Measurements from ENCODE around the gene SNAI1.

Gene SNAI1

GRCh38 chr20:49981218-49982071, 1.3 kb upstream of the SNAI1 start:
- Histone ChIP-seq H3K9ac (ENCODE audit: low read depth, low read length) (no peak overlapping the region), H3K36me3 (ENCODE audit: control insufficient read depth, insufficient read depth, low read length) (peaks cover 5% of the 10 kb centered on the region; the same call in 1 of the 2 replicates), H3K27ac (ENCODE audit: low read depth, low read length) (no peak overlapping the region), H3K4me1 (ENCODE audit: control insufficient read depth, insufficient read depth, low read length) (peaks cover 38% of the 10 kb centered on the region), H3K27me3 (ENCODE audit: control insufficient read depth, insufficient read depth, low read length) (peaks cover 16% of the 10 kb centered on the region), H3K4me3 (ENCODE audit: low read depth, low read length) (peak overlapping the region; percentile 48), H3K9me3 (ENCODE audit: control insufficient read depth, insufficient read depth, low read length) (no peaks in the 10 kb centered on the region)

GRCh38 chr20:49982072-49982345, 771 bp upstream of the SNAI1 start:
- peaks cover 5% of the 10 kb centered on the region; the same call in 1 of the 2 replicates for H3K36me3 ChIP-seq (ENCODE audit: control insufficient read depth, insufficient read depth, low read length)
- H3K4me1 ChIP-seq (ENCODE audit: control insufficient read depth, insufficient read depth, low read length): peaks cover 44% of the 10 kb centered on the region
- H3K27ac ChIP-seq (ENCODE audit: low read depth, low read length): no peak overlapping the region
- no peaks in the 10 kb centered on the region for H3K9me3 ChIP-seq (ENCODE audit: control insufficient read depth, insufficient read depth, low read length)
- H3K9ac ChIP-seq (ENCODE audit: low read depth, low read length): no peak overlapping the region
- H3K27me3 ChIP-seq (ENCODE audit: control insufficient read depth, insufficient read depth, low read length): peaks cover 16% of the 10 kb centered on the region
- H3K4me3 ChIP-seq (ENCODE audit: low read depth, low read length): peak overlapping the region; percentile 48

- Histone ChIP-seq H3K4me3 (ENCODE audit: low read depth, low read length) (peak overlapping the region; percentile 66), H3K36me3 (ENCODE audit: control insufficient read depth, insufficient read depth, low read length) (peaks cover 15% of the 10 kb centered on the region), H3K27ac (ENCODE audit: low read depth, low read length) (no peak overlapping the region), H3K4me1 (ENCODE audit: control insufficient read depth, insufficient read depth, low read length) (peaks cover 49% of the 10 kb centered on the region), H3K9me3 (ENCODE audit: control insufficient read depth, insufficient read depth, low read length) (no peaks in the 10 kb centered on the region), H3K9ac (ENCODE audit: low read depth, low read length) (peak overlapping the region; percentile 33; the same call in 1 of the 2 replicates), H3K27me3 (ENCODE audit: control insufficient read depth, insufficient read depth, low read length) (peaks cover 16% of the 10 kb centered on the region)
Observed at GRCh38 chr20:49983123-49983847, 505 bp downstream of the SNAI1 start.

GRCh38 chr20:49983848-49984408, 1.1 kb downstream of the SNAI1 start:
- Histone ChIP-seq H3K4me1 (ENCODE audit: control insufficient read depth, insufficient read depth, low read length) (peaks cover 54% of the 10 kb centered on the region), H3K9ac (ENCODE audit: low read depth, low read length) (no peak overlapping the region), H3K27me3 (ENCODE audit: control insufficient read depth, insufficient read depth, low read length) (peaks cover 16% of the 10 kb centered on the region), H3K9me3 (ENCODE audit: control insufficient read depth, insufficient read depth, low read length) (no peaks in the 10 kb centered on the region), H3K4me3 (ENCODE audit: low read depth, low read length) (peak overlapping the region; percentile 66; the same call in 1 of the 2 replicates), H3K27ac (ENCODE audit: low read depth, low read length) (no peak overlapping the region), H3K36me3 (ENCODE audit: control insufficient read depth, insufficient read depth, low read length) (peaks cover 22% of the 10 kb centered on the region)

GRCh38 chr20:49984426-49985153, 1.8 kb downstream of the SNAI1 start:
- peaks cover 22% of the 10 kb centered on the region for H3K36me3 ChIP-seq (ENCODE audit: control insufficient read depth, insufficient read depth, low read length)
- H3K9me3 ChIP-seq (ENCODE audit: control insufficient read depth, insufficient read depth, low read length): no peaks in the 10 kb centered on the region
- H3K9ac ChIP-seq (ENCODE audit: low read depth, low read length): no peak overlapping the region
- peaks cover 14% of the 10 kb centered on the region for H3K27me3 ChIP-seq (ENCODE audit: control insufficient read depth, insufficient read depth, low read length)
- no peak overlapping the region for H3K27ac ChIP-seq (ENCODE audit: low read depth, low read length)
- peak overlapping the region; percentile 9; the same call in 1 of the 2 replicates for H3K4me3 ChIP-seq (ENCODE audit: low read depth, low read length)
- peaks cover 61% of the 10 kb centered on the region for H3K4me1 ChIP-seq (ENCODE audit: control insufficient read depth, insufficient read depth, low read length)

- Histone ChIP-seq H3K4me3 (ENCODE audit: low read depth, low read length) (peak overlapping the region; percentile 7; the same call in 1 of the 2 replicates), H3K27me3 (ENCODE audit: control insufficient read depth, insufficient read depth, low read length) (peaks cover 11% of the 10 kb centered on the region), H3K9me3 (ENCODE audit: control insufficient read depth, insufficient read depth, low read length) (no peaks in the 10 kb centered on the region), H3K4me1 (ENCODE audit: control insufficient read depth, insufficient read depth, low read length) (peaks cover 66% of the 10 kb centered on the region), H3K27ac (ENCODE audit: low read depth, low read length) (no peak overlapping the region), H3K9ac (ENCODE audit: low read depth, low read length) (no peak overlapping the region), H3K36me3 (ENCODE audit: control insufficient read depth, insufficient read depth, low read length) (peaks cover 22% of the 10 kb centered on the region)
Observed at GRCh38 chr20:49985157-49985556, 2.4 kb downstream of the SNAI1 start.

GRCh38 chr20:49985617-49986016, 2.8 kb downstream of the SNAI1 start:
- H3K4me1 ChIP-seq (ENCODE audit: control insufficient read depth, insufficient read depth, low read length): peaks cover 71% of the 10 kb centered on the region
- H3K4me3 ChIP-seq (ENCODE audit: low read depth, low read length): 0 out of 2 replicates have a peak overlapping the region, but pooled peaks have one; percentile 7
- H3K27ac ChIP-seq (ENCODE audit: low read depth, low read length): no peak overlapping the region
- H3K27me3 ChIP-seq (ENCODE audit: control insufficient read depth, insufficient read depth, low read length): peaks cover 11% of the 10 kb centered on the region
- H3K9ac ChIP-seq (ENCODE audit: low read depth, low read length): no peak overlapping the region
- peaks cover 22% of the 10 kb centered on the region for H3K36me3 ChIP-seq (ENCODE audit: control insufficient read depth, insufficient read depth, low read length)
- H3K9me3 ChIP-seq (ENCODE audit: control insufficient read depth, insufficient read depth, low read length): no peaks in the 10 kb centered on the region

GRCh38 chr20:49986049-49986448, 3.3 kb downstream of the SNAI1 start:
- no peak overlapping the region for H3K27ac ChIP-seq (ENCODE audit: low read depth, low read length)
- H3K36me3 ChIP-seq (ENCODE audit: control insufficient read depth, insufficient read depth, low read length): peaks cover 22% of the 10 kb centered on the region
- H3K4me3 ChIP-seq (ENCODE audit: low read depth, low read length): no peak overlapping the region

GRCh38 chr20:49987015-49987867, 4.5 kb downstream of the SNAI1 start:
- H3K4me1 ChIP-seq (ENCODE audit: control insufficient read depth, insufficient read depth, low read length): peaks cover 69% of the 10 kb centered on the region
- peak overlapping the region; percentile 31 for H3K27ac ChIP-seq (ENCODE audit: low read depth, low read length)
- H3K9ac ChIP-seq (ENCODE audit: low read depth, low read length): no peak overlapping the region
- peaks cover 22% of the 10 kb centered on the region for H3K36me3 ChIP-seq (ENCODE audit: control insufficient read depth, insufficient read depth, low read length)
- peaks cover under 1% of the 10 kb centered on the region for H3K27me3 ChIP-seq (ENCODE audit: control insufficient read depth, insufficient read depth, low read length)
- H3K9me3 ChIP-seq (ENCODE audit: control insufficient read depth, insufficient read depth, low read length): no peaks in the 10 kb centered on the region
- no peak overlapping the region for H3K4me3 ChIP-seq (ENCODE audit: low read depth, low read length)

More at GRCh38 chr20:49986049-49986448, 3.3 kb downstream of the SNAI1 start:
- H3K4me1 ChIP-seq (ENCODE audit: control insufficient read depth, insufficient read depth, low read length): peaks cover 71% of the 10 kb centered on the region
- H3K9me3 ChIP-seq (ENCODE audit: control insufficient read depth, insufficient read depth, low read length): no peaks in the 10 kb centered on the region
- peaks cover 11% of the 10 kb centered on the region for H3K27me3 ChIP-seq (ENCODE audit: control insufficient read depth, insufficient read depth, low read length)
- no peak overlapping the region for H3K9ac ChIP-seq (ENCODE audit: low read depth, low read length)

Measured in HUES48 (cell line).